GM12865 (cell line): ENCODE measurements around the gene PPBP.

Source experiments
- DNase-seq: peaks from one replicate; pipeline ENCODE4 v3.0.0; 2010; ENCODE audit warnings: low read depth
- H3K4me3 ChIP-seq: 2 replicates; pipeline ENCODE4 v1.5.1; 2011; ENCODE audit warnings: mild to moderate bottlenecking, low read depth, low read length, control low read depth
- CTCF ChIP-seq: IDR thresholded peaks from 2 replicates; pipeline ENCODE4 v1.5.1; 2011; ENCODE audit warnings: low read length, control low read depth, low read depth, inconsistent platforms; ENCODE audit not compliant: insufficient read depth; ENCODE audit errors: missing control alignments

PPBP gene

GRCh38 chr4:74014332-74014731 lies 26.3 kb upstream of the PPBP start:
- no peak for TF ChIP-seq CTCF
- H3K4me3 ChIP-seq, result no peak overlapping the region
- no peak for DNase-seq

DNA sequence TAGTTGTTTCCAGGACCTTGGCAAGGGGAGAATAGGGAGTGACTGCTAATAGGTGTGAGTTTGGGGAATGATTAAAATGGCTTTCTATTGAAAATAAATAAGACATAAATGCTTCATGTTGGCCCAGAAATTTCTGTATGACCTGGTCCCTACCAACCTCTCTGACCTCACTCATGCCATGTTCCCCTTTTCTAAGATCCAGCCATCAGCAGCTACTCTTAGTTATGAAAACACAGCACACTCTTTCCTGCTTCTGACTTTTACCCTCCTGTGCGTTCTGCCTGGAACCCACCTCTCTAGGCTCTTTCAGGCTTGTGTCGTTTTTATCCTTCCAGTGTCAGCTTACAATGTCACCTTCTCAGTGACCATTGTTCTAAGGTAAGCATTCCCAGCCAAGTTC lies 25.3 kb upstream of the PPBP start:
- no peak for DNase-seq
- no peak overlapping the region for H3K4me3 ChIP-seq
- TF ChIP-seq CTCF, result no peak

DNA sequence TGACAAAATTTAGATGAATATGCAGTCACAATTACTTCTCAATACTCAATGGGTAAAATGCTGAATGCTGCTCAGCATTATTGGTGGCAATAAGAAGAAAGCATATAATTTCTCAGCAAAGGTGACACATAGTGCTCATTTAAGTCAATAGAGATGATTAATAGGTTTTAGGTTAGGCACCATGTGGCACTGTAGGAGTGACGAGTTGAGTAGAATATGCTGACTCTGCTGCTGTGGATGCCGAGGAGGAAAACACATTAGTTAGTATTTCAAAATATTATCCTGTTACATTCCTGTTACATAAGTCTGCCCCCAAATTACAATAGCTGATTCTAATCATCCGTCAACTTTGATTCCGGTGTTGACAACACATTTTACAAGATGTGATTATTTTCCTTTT lies 24.1 kb upstream of the PPBP start:
- no peak for TF ChIP-seq CTCF
- H3K4me3 ChIP-seq, result no peak overlapping the region
- DNase-seq, result no peak

DNA sequence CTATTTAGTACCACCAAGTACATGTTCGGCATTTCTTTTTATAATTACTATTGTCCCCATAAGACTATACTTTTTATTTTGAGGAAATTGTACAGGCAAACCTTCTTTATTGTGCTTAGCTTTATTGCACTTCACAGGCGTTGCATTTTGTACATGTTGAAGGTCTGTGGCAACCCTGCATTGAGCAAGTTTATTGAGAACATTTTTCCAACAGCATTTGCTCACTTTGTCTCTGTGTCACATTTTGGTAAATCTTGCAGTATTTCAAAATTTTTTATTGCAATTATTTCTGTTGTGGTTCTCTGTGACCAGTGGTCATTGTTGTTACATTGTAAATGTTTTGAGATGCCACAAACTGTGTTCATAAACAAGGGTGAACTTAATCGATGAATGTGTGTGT lies 21.3 kb upstream of the PPBP start:
- TF ChIP-seq CTCF, result no peak
- H3K4me3 ChIP-seq, result no peak overlapping the region
- no peak for DNase-seq

DNA sequence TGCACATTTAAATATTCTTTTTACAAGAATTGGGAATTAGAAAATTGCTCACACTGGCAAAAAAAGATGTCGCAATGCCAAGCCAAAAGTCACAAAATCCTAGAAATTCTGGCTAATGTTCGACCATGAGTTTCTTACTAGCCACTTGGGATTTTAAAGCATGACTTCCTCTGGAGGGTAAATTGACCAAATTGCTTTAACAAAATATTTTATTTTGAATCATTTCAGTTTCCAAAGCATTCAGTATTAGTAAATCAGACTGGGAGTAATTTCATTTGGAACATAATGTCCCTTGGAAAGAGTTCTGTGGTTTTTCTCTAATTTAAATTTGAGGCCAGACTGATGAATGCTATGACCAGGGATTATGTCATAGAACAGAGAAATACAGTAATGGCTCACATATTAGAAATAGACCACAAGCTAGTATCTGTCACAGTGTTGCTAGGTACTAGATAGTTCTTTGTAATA lies 18.1 kb upstream of the PPBP start:
- no peak for DNase-seq

DNA sequence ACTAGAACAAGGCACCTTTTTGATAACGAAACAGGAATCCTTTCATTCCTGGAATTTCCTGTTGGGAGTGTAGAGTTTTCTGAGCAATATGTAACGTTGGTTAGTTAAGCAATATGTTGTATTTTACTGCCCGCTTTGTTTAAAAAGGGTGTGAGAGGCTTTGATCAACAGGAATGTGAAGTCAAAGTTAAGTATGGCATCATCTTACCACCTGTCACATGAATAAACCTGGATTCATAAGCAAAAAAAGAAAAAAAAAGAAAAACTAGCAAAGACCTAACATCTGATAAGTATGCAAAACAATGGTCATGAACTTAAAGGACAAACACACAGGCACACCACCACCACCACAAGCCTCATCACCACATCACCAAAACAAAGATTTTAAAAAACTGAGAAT lies 17.5 kb upstream of the PPBP start:
- H3K4me3 ChIP-seq, result no peak overlapping the region
- DNase-seq, result no peak
- no peak for TF ChIP-seq CTCF

More for the DNA sequence above, 18.1 kb upstream of the PPBP start:
- TF ChIP-seq CTCF, result no peak
- no peak overlapping the region for H3K4me3 ChIP-seq

DNA sequence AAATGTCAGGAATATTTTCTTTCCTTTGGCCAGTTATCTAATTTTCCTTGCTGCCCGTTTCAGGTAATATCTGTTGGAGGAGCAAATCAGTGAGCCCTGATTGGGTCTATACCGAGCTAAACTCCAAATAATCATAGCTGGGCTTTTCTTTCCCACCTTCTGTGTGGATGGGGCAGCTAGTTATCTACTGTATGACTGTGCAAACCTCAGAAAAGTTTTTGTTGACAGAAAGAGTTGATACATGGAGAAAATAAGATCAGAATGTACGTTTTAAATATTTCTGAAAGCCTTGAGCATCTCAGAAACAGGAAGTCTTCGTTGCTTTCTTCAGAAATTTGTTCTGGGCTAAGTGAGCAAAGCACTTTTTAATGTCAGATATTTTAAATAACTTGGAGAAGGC lies 16.7 kb upstream of the PPBP start:
- no peak overlapping the region for H3K4me3 ChIP-seq
- TF ChIP-seq CTCF, result no peak
- DNase-seq, result no peak
